Stomach (tissue), 9 donors: ENCODE results near the gene ZBTB3. TPM values are rescaled to one million over a fixed set of nuclear protein-coding genes. Genes with fewer than 3 reads are reported as not detected.

Experiments used
- DNase-seq, 2 donors: peaks; one replicate each; pipeline versions ENCODE4 v3.0.0 to v3.0.0-alpha.2; 2013 to 2019
- H3K27ac ChIP-seq, 5 donors: fragments of 200-600 bp in 4 of 5; sonication (generic) in 4 of 5; one replicate each; pipeline ENCODE4 v1.5.1; 2013 to 2019; ENCODE audit warnings: mild to moderate bottlenecking in 1 of 5, moderate library complexity in 1 of 5
- H3K27me3 ChIP-seq, 3 donors: fragments of 200-600 bp; sonication (generic); one replicate each; pipeline ENCODE4 v1.5.1; 2017 to 2019; ENCODE audit warnings: mixed run types in 1 of 3
- H3K36me3 ChIP-seq, 4 donors: fragments of 200-600 bp; sonication (generic); 1 replicate in 3 of 4; 2 replicates in 1 of 4; pipeline ENCODE4 v1.5.1; 2016 to 2019
- H3K4me1 ChIP-seq, 4 donors: fragments of 200-600 bp; sonication (generic); one replicate each; pipeline ENCODE4 v1.5.1; 2016 to 2019
- H3K4me3 ChIP-seq, 4 donors: fragments of 200-600 bp; sonication (generic) in 3 of 4; one replicate each; pipeline ENCODE4 v1.5.1; 2016 to 2019; ENCODE audit warnings: mild to moderate bottlenecking in 1 of 4
- H3K9me3 ChIP-seq, 4 donors: fragments of 200-600 bp; sonication (generic); one replicate each; pipeline ENCODE4 v1.5.1; 2016 to 2019
- CTCF ChIP-seq, 7 experiments: fragments of 450-650 bp in 4 of 7; fragments of 200-600 bp in 3 of 7; sonication (generic) in 3 of 7; IDR thresholded peaks; one replicate each; pipeline ENCODE4 v1.5.1; 2016 to 2019; ENCODE audit warnings: antibody characterized with exemption in 7 of 7, control low read depth in 2 of 7, mild to moderate bottlenecking in 1 of 7
- EP300 ChIP-seq: sonication (generic); formaldehyde crosslinking; IDR thresholded peaks from one replicate; pipeline ENCODE4 v1.6.1; 2017; ENCODE audit warnings: antibody characterized with exemption
- POLR2A ChIP-seq, 4 donors: fragments of 450-650 bp; IDR thresholded peaks; one replicate each; pipeline ENCODE4 v1.6.1; 2016; ENCODE audit warnings: antibody characterized with exemption in 4 of 4, control low read depth in 2 of 4, mild to moderate bottlenecking in 1 of 4, moderate library complexity in 1 of 4
- WGBS, 5 donors: extraction: QIAGEN DNeasy Blood & Tissue Kit in 3 of 5; methylation state at CpG; one replicate each; pipeline versions ENCODE4 v1.1.5 to v1.1.7; 2013 to 2018; 5-methylcytosine and 5-hydroxymethylcytosine counted together
- intact Hi-C: fragments of 100-400 bp; cut with DNase I; formaldehyde crosslinking; loops from one replicate; pipeline ENCODE4 v1.15.1; 2023; ENCODE audit warnings: low total_unique reads
- polyA plus RNA-seq, 3 donors: library from polyadenylated mRNA; stranded (reverse); fragments of 200-250 nt; gene quantifications; one replicate each; pipeline ENCODE4 v1.2.3, GENCODE V29; 2013
- small RNA-seq, 4 donors: library from RNA; depleted of rRNA; stranded (forward); fragments of <200 nt; gene quantifications; one replicate each; pipeline ENCODE3, GENCODE V24; 2016
- total RNA-seq, 5 donors: library from RNA; depleted of rRNA; stranded (reverse); fragments of >200 nt; gene quantifications; one replicate each; pipeline versions ENCODE4 v1.1.0 to v1.2.3, GENCODE V29; 2014 to 2016
- donor health status: healthy with polysubstance abuse.
- donor health status: Bipolar disorder and iron deficiency.
- donor health status: healthy.

The ZBTB3 gene
- total and polyA plus RNA-seq, 8 donors, result 3.3 to 16.5 (median 4.6) TPM; not detected in 1

GRCh38 chr11:62702246-62702645 is 51.7 kb downstream of the ZBTB3 start:
- no peak for DNase-seq
- Histone ChIP-seq H3K27me3 (no peaks in the 10 kb centered on the region), H3K36me3 (peaks cover 0 to 27% (median 21%) of the 10 kb centered on the region in 4 donors), H3K4me3 (no peak overlapping the region), H3K27ac (no peak overlapping the region), H3K4me1 (peaks cover 20 to 26% (median 23%) of the 10 kb centered on the region in 4 donors), H3K9me3 (no peaks in the 10 kb centered on the region)
- WGBS, 5 donors, result 82 to 92% (median 90%) methylated on average over 9 to 11 of the region's 11 CpGs
- intact Hi-C loops, result no loop called here
- TF ChIP-seq EP300 (no peak), CTCF (IDR thresholded peaks at IDR 0.05) (no peak), POLR2A (IDR thresholded peaks at IDR 0.05) (no peak)

Small RNA genes within 50 kb of the gene (small RNA-seq; reads per million reads assigned to genes)
- 0.30 to 0.77 (median 0.46) reads per million in 4 donors for gene MIR6514

Other genes with a start within 250 kb of the ZBTB3 start
- gene AHNAK, start 207.4 kb downstream of the ZBTB3 start, total RNA-seq, result 100 to 1,000 TPM; 550 to 693 (median 622) TPM
- gene AHNAK, start 207.4 kb downstream of the ZBTB3 start, polyA plus RNA-seq, result 10 to 100 TPM; 37.4 to 76.8 (median 60.3) TPM
- gene EEF1G, start 180.3 kb downstream of the ZBTB3 start, total RNA-seq, result 1,000 to 10,000 TPM in 1 of 5 donors, 100 to 1,000 TPM in 4; 671 to 1,412 (median 779) TPM
- gene EEF1G, start 180.3 kb downstream of the ZBTB3 start, polyA plus RNA-seq, result 1,000 to 10,000 TPM; 1,415 to 1,760 (median 1,525) TPM
- gene TUT1, start 162.6 kb downstream of the ZBTB3 start, total RNA-seq, result 10 to 100 TPM in 3 of 5 donors, 1 to 10 TPM in 2; 6.1 to 36.2 (median 12.3) TPM
- gene TUT1, start 162.6 kb downstream of the ZBTB3 start, polyA plus RNA-seq, result 10 to 100 TPM; 13.3 to 18.9 (median 16.3) TPM
- 100 to 1,000 TPM in 1 of 5 donors, 10 to 100 TPM in 4; 53.9 to 110 (median 85.3) TPM for gene MTA2, start 152.3 kb downstream of the ZBTB3 start, total RNA-seq
- 10 to 100 TPM; 32.8 to 44.6 (median 34.7) TPM for gene MTA2, start 152.3 kb downstream of the ZBTB3 start, polyA plus RNA-seq
- 100 to 1,000 TPM in 1 of 5 donors, 10 to 100 TPM in 4; 24.4 to 112 (median 51.8) TPM for gene EML3, start 141.4 kb downstream of the ZBTB3 start, total RNA-seq
- 10 to 100 TPM; 68.1 to 71.3 (median 69.2) TPM for gene EML3, start 141.4 kb downstream of the ZBTB3 start, polyA plus RNA-seq
- gene ROM1, start 140.9 kb downstream of the ZBTB3 start, total RNA-seq, result 1 to 10 TPM in 3 of 5 donors, under 1 TPM in 1, not detected in 1; 0.29 to 5.8 (median 2.8) TPM
- 10 to 100 TPM in 1 of 3 donors, 1 to 10 TPM in 2; 4.6 to 13.0 (median 5.1) TPM for gene ROM1, start 140.9 kb downstream of the ZBTB3 start, polyA plus RNA-seq
- 10 to 100 TPM in 4 of 5 donors, 1 to 10 TPM in 1; 5.2 to 50.8 (median 13.8) TPM for gene B3GAT3, start 132.2 kb downstream of the ZBTB3 start, total RNA-seq
- gene B3GAT3, start 132.2 kb downstream of the ZBTB3 start, polyA plus RNA-seq, result 10 to 100 TPM; 18.5 to 38.8 (median 27.6) TPM
- 100 to 1,000 TPM in 2 of 5 donors, 10 to 100 TPM in 3; 66.0 to 155 (median 95.5) TPM for gene GANAB, start 107.5 kb downstream of the ZBTB3 start, total RNA-seq
- 10 to 100 TPM; 21.4 to 70.7 (median 66.2) TPM for gene GANAB, start 107.5 kb downstream of the ZBTB3 start, polyA plus RNA-seq
- 10 to 100 TPM in 4 of 5 donors, 1 to 10 TPM in 1; 5.8 to 16.7 (median 15.1) TPM for gene INTS5, start 100.9 kb downstream of the ZBTB3 start, total RNA-seq
- gene INTS5, start 100.9 kb downstream of the ZBTB3 start, polyA plus RNA-seq, result 1 to 10 TPM; 5.9 to 7.2 (median 7.2) TPM
- gene C11orf98, start 89.0 kb downstream of the ZBTB3 start, total RNA-seq, result 10 to 100 TPM in 4 of 5 donors, 1 to 10 TPM in 1; 5.8 to 58.2 (median 27.2) TPM
- gene C11orf98, start 89.0 kb downstream of the ZBTB3 start, polyA plus RNA-seq, result 100 to 1,000 TPM; 112 to 179 (median 139) TPM
- gene CSKMT, start 88.8 kb downstream of the ZBTB3 start, total RNA-seq, result 1 to 10 TPM in 4 of 5 donors, not detected in 1; 3.5 to 7.6 (median 4.9) TPM
- 10 to 100 TPM in 2 of 3 donors, 1 to 10 TPM in 1; 8.7 to 25.5 (median 19.9) TPM for gene CSKMT, start 88.8 kb downstream of the ZBTB3 start, polyA plus RNA-seq
- gene UQCC3, start 82.5 kb downstream of the ZBTB3 start, total RNA-seq, result 10 to 100 TPM in 2 of 5 donors, 1 to 10 TPM in 3; 4.2 to 49.8 (median 8.1) TPM
- 10 to 100 TPM; 16.2 to 30.3 (median 20.9) TPM for gene UQCC3, start 82.5 kb downstream of the ZBTB3 start, polyA plus RNA-seq
- 10 to 100 TPM in 3 of 5 donors, 1 to 10 TPM in 1, under 1 TPM in 1; 0.45 to 56.6 (median 10.3) TPM for gene LBHD1, start 81.9 kb downstream of the ZBTB3 start, total RNA-seq
- gene LBHD1, start 81.9 kb downstream of the ZBTB3 start, polyA plus RNA-seq, result 1 to 10 TPM; 4.9 to 6.8 (median 5.5) TPM
- gene UBXN1, start 75.1 kb downstream of the ZBTB3 start, total RNA-seq, result 100 to 1,000 TPM in 3 of 5 donors, 10 to 100 TPM in 2; 78.6 to 236 (median 151) TPM
- 100 to 1,000 TPM; 113 to 236 (median 194) TPM for gene UBXN1, start 75.1 kb downstream of the ZBTB3 start, polyA plus RNA-seq
- gene LRRN4CL, start 64.6 kb downstream of the ZBTB3 start, total RNA-seq, result 10 to 100 TPM in 2 of 5 donors, 1 to 10 TPM in 3; 4.0 to 20.0 (median 8.2) TPM
- gene LRRN4CL, start 64.6 kb downstream of the ZBTB3 start, polyA plus RNA-seq, result 1 to 10 TPM; 1.6 to 4.6 (median 1.8) TPM
- 100 to 1,000 TPM in 3 of 5 donors, 10 to 100 TPM in 2; 29.9 to 144 (median 110) TPM for gene BSCL2, start 46.7 kb downstream of the ZBTB3 start, total RNA-seq
- gene BSCL2, start 46.7 kb downstream of the ZBTB3 start, polyA plus RNA-seq, result 10 to 100 TPM; 63.4 to 95.9 (median 92.6) TPM
- gene GNG3, start 46.5 kb downstream of the ZBTB3 start, total RNA-seq, result not detected
- under 1 TPM in 1 of 3 donors, not detected in 2; 0.75 TPM for gene GNG3, start 46.5 kb downstream of the ZBTB3 start, polyA plus RNA-seq
- 10 to 100 TPM; 10.3 to 73.5 (median 36.0) TPM for gene HNRNPUL2, start 26.7 kb downstream of the ZBTB3 start, total RNA-seq
- gene HNRNPUL2, start 26.7 kb downstream of the ZBTB3 start, polyA plus RNA-seq, result 10 to 100 TPM; 25.1 to 28.6 (median 27.3) TPM
- gene TTC9C, start 25.7 kb downstream of the ZBTB3 start, total RNA-seq, result 10 to 100 TPM in 1 of 5 donors, 1 to 10 TPM in 3, under 1 TPM in 1; 0.89 to 26.6 (median 8.2) TPM
- 10 to 100 TPM; 16.6 to 33.6 (median 26.0) TPM for gene TTC9C, start 25.7 kb downstream of the ZBTB3 start, polyA plus RNA-seq
- gene POLR2G, start 7.4 kb upstream of the ZBTB3 start, total RNA-seq, result 10 to 100 TPM in 4 of 5 donors, 1 to 10 TPM in 1; 3.8 to 95.5 (median 23.9) TPM
- 100 to 1,000 TPM in 1 of 3 donors, 10 to 100 TPM in 2; 85.8 to 119 (median 88.7) TPM for gene POLR2G, start 7.4 kb upstream of the ZBTB3 start, polyA plus RNA-seq
- 10 to 100 TPM in 4 of 5 donors, 1 to 10 TPM in 1; 4.6 to 35.0 (median 11.0) TPM for gene TAF6L, start 17.2 kb upstream of the ZBTB3 start, total RNA-seq
- 10 to 100 TPM in 2 of 3 donors, 1 to 10 TPM in 1; 7.5 to 19.7 (median 19.3) TPM for gene TAF6L, start 17.2 kb upstream of the ZBTB3 start, polyA plus RNA-seq
- 100 to 1,000 TPM in 1 of 5 donors, 10 to 100 TPM in 3, not detected in 1; 26.1 to 135 (median 85.5) TPM for gene TMEM179B, start 33.2 kb upstream of the ZBTB3 start, total RNA-seq
- 10 to 100 TPM; 28.3 to 68.6 (median 32.1) TPM for gene TMEM179B, start 33.2 kb upstream of the ZBTB3 start, polyA plus RNA-seq
- 10 to 100 TPM in 2 of 5 donors, 1 to 10 TPM in 1, under 1 TPM in 1, not detected in 1; 0.89 to 14.9 (median 10.7) TPM for gene TMEM223, start 37.8 kb upstream of the ZBTB3 start, total RNA-seq
- 10 to 100 TPM; 10.2 to 28.2 (median 17.7) TPM for gene TMEM223, start 37.8 kb upstream of the ZBTB3 start, polyA plus RNA-seq
- 10 to 100 TPM; 30.7 to 83.5 (median 56.5) TPM for gene NXF1, start 51.3 kb upstream of the ZBTB3 start, total RNA-seq
- gene NXF1, start 51.3 kb upstream of the ZBTB3 start, polyA plus RNA-seq, result 100 to 1,000 TPM in 1 of 3 donors, 10 to 100 TPM in 2; 23.5 to 138 (median 49.6) TPM
- 10 to 100 TPM in 4 of 5 donors, 1 to 10 TPM in 1; 8.2 to 48.1 (median 24.2) TPM for gene STX5, start 77.9 kb upstream of the ZBTB3 start, total RNA-seq
- 10 to 100 TPM; 21.7 to 44.6 (median 29.3) TPM for gene STX5, start 77.9 kb upstream of the ZBTB3 start, polyA plus RNA-seq
- not detected for gene TEX54, start 78.7 kb upstream of the ZBTB3 start, total RNA-seq
- gene TEX54, start 78.7 kb upstream of the ZBTB3 start, polyA plus RNA-seq, result not detected
- gene WDR74, start 85.4 kb upstream of the ZBTB3 start, total RNA-seq, result 10 to 100 TPM; 27.7 to 57.6 (median 41.2) TPM
- gene WDR74, start 85.4 kb upstream of the ZBTB3 start, polyA plus RNA-seq, result 10 to 100 TPM; 47.2 to 67.9 (median 48.8) TPM
- 100 to 1,000 TPM in 4 of 5 donors, 10 to 100 TPM in 1; 70.7 to 255 (median 141) TPM for gene SLC3A2, start 126.7 kb upstream of the ZBTB3 start, total RNA-seq
- 100 to 1,000 TPM in 1 of 3 donors, 10 to 100 TPM in 2; 36.0 to 176 (median 51.6) TPM for gene SLC3A2, start 126.7 kb upstream of the ZBTB3 start, polyA plus RNA-seq
- 10 to 100 TPM in 1 of 5 donors, 1 to 10 TPM in 2, under 1 TPM in 1, not detected in 1; 0.73 to 19.4 (median 6.6) TPM for gene CHRM1, start 167.2 kb upstream of the ZBTB3 start, total RNA-seq
- under 1 TPM in 2 of 3 donors, not detected in 1; 0.12 to 0.48 TPM for gene CHRM1, start 167.2 kb upstream of the ZBTB3 start, polyA plus RNA-seq
- not detected for gene SLC22A6, start 230.8 kb upstream of the ZBTB3 start, total RNA-seq
- gene SLC22A6, start 230.8 kb upstream of the ZBTB3 start, polyA plus RNA-seq, result not detected